RCC 7860 (cell line): ENCODE results near the gene PERCC1.

Source experiments
- DNase-seq: peaks from one replicate; pipeline ENCODE4 v3.0.0-alpha.2; 2015; ENCODE audit warnings: low spot score
- FAIRE-seq: peaks from 2 replicates; lab custom pipeline; 2012; peaks lifted over from hg19 to GRCh38; lab: Jason Lieb, UNC

PERCC1 gene

GRCh38 chr16:1448536-1449116 is 17.7 kb downstream of the PERCC1 start:
- FAIRE-seq (no peak), DNase-seq (no peak)

GRCh38 chr16:1449201-1449788 is 18.4 kb downstream of the PERCC1 start:
- FAIRE-seq (no peak), DNase-seq (no peak)

GRCh38 chr16:1450218-1450617 is 19.3 kb downstream of the PERCC1 start:
- FAIRE-seq = no peak
- no peak for DNase-seq

- FAIRE-seq = no peak
- DNase-seq = no peak
Observed at GRCh38 chr16:1450841-1451240, 20.0 kb downstream of the PERCC1 start.

- DNase-seq (no peak), FAIRE-seq (no peak)
Observed at GRCh38 chr16:1451702-1452392, 21.0 kb downstream of the PERCC1 start.

- FAIRE-seq = no peak
Observed at GRCh38 chr16:1452530-1452929, 21.7 kb downstream of the PERCC1 start.

GRCh38 chr16:1453316-1453715 is 22.4 kb downstream of the PERCC1 start:
- FAIRE-seq (no peak), DNase-seq (no peak)

More at GRCh38 chr16:1452530-1452929, 21.7 kb downstream of the PERCC1 start:
- DNase-seq = no peak

GRCh38 chr16:1454561-1454960 is 23.7 kb downstream of the PERCC1 start:
- DNase-seq = no peak
- no peak for FAIRE-seq

- DNase-seq (no peak), FAIRE-seq (no peak)
Observed at GRCh38 chr16:1455190-1456171, 24.6 kb downstream of the PERCC1 start.

GRCh38 chr16:1456951-1457350 is 26.1 kb downstream of the PERCC1 start:
- DNase-seq = no peak
- FAIRE-seq = no peak

GRCh38 chr16:1457489-1458245 is 26.8 kb downstream of the PERCC1 start:
- FAIRE-seq = no peak
- DNase-seq = no peak

GRCh38 chr16:1458336-1458976 is 27.6 kb downstream of the PERCC1 start:
- no peak for FAIRE-seq
- DNase-seq = no peak

- FAIRE-seq (no peak), DNase-seq (no peak)
Observed at GRCh38 chr16:1458977-1459341, 28.1 kb downstream of the PERCC1 start.

GRCh38 chr16:1459967-1460366 is 29.1 kb downstream of the PERCC1 start:
- FAIRE-seq (no peak), DNase-seq (no peak)

GRCh38 chr16:1460602-1461138 is 29.8 kb downstream of the PERCC1 start:
- FAIRE-seq (no peak), DNase-seq (no peak)

GRCh38 chr16:1461146-1461545 is 30.3 kb downstream of the PERCC1 start:
- FAIRE-seq = no peak

GRCh38 chr16:1464196-1464893 is 33.5 kb downstream of the PERCC1 start:
- DNase-seq = no peak
- no peak for FAIRE-seq

More at GRCh38 chr16:1461146-1461545, 30.3 kb downstream of the PERCC1 start:
- no peak for DNase-seq

GRCh38 chr16:1464894-1465566 is 34.2 kb downstream of the PERCC1 start:
- DNase-seq = no peak
- FAIRE-seq = no peak

- no peak for FAIRE-seq
- DNase-seq = no peak
Observed at GRCh38 chr16:1465567-1465915, 34.7 kb downstream of the PERCC1 start.
